Loucy (cell line): ENCODE measurements around the gene ZNF337.
"Not testable (repeated sequence)": the region's sequence is repeated elsewhere in the genome, so short reads cannot be mapped to it uniquely, and the experiment has no call there.

Source experiments
- H2AFZ ChIP-seq: fragments of 200-600 bp; sonication (generic); 2 replicates; pipeline ENCODE4 v1.6.0; 2016; ENCODE audit warnings: antibody characterized with exemption, mild to moderate bottlenecking, low read length, moderate library complexity
- H3F3A ChIP-seq: fragments of 200-600 bp; 2 replicates; pipeline ENCODE4 v1.6.0; 2016; ENCODE audit warnings: antibody characterized with exemption, low read depth, mild to moderate bottlenecking
- H3K27me3 ChIP-seq: fragments of 200-600 bp; sonication (generic); 2 replicates; pipeline ENCODE4 v1.6.1; 2014; ENCODE audit warnings: low read length, mild to moderate bottlenecking; ENCODE audit not compliant: insufficient read depth, poor library complexity, severe bottlenecking
- H3K36me3 ChIP-seq: fragments of 200-600 bp; sonication (generic); 2 replicates; pipeline ENCODE4 v1.6.1; 2016; ENCODE audit warnings: low read length; ENCODE audit not compliant: insufficient read depth
- H3K4me1 ChIP-seq: fragments of 200-600 bp; sonication (generic); 2 replicates; pipeline ENCODE4 v1.5.1; 2014; ENCODE audit warnings: low read length, mild to moderate bottlenecking; ENCODE audit not compliant: insufficient read depth, poor library complexity, severe bottlenecking
- H3K4me2 ChIP-seq: fragments of 200-600 bp; sonication (generic); 2 replicates; pipeline ENCODE4 v1.6.0; 2014; ENCODE audit warnings: antibody characterized with exemption, low read length, low read depth, mild to moderate bottlenecking; ENCODE audit not compliant: poor library complexity, severe bottlenecking
- H3K4me3 ChIP-seq: fragments of 200-600 bp; sonication (generic); 2 replicates; pipeline ENCODE4 v1.5.1; 2014; ENCODE audit warnings: low read length, mild to moderate bottlenecking, mixed read lengths; ENCODE audit not compliant: poor library complexity, severe bottlenecking
- H3K79me2 ChIP-seq: fragments of 200-600 bp; sonication (generic); 2 replicates; pipeline ENCODE4 v1.6.1; 2014; ENCODE audit warnings: low read length; ENCODE audit not compliant: insufficient read depth
- H3K9ac ChIP-seq: fragments of 200-600 bp; sonication (generic); 2 replicates; pipeline ENCODE4 v1.6.0; 2014; ENCODE audit warnings: mild to moderate bottlenecking, low read depth, low read length, moderate library complexity; ENCODE audit not compliant: poor library complexity, severe bottlenecking
- H3K9me2 ChIP-seq: fragments of 200-600 bp; sonication (generic); replicated peaks from 2 replicates; pipeline ENCODE4 v1.6.1; 2016; ENCODE audit warnings: low read depth, low read length, mixed read lengths
- H3K9me3 ChIP-seq: fragments of 200-600 bp; sonication (generic); 2 replicates; pipeline ENCODE4 v1.6.1; 2014; ENCODE audit warnings: mild to moderate bottlenecking, antibody characterized with exemption, low read length, low read depth; ENCODE audit not compliant: insufficient read depth
- H4K20me1 ChIP-seq: fragments of 200-600 bp; sonication (generic); 2 replicates; pipeline ENCODE4 v1.6.0; 2014; ENCODE audit warnings: antibody characterized with exemption, low read length, mild to moderate bottlenecking; ENCODE audit not compliant: insufficient read depth, poor library complexity, severe bottlenecking
- CTCF ChIP-seq: fragments of 200-600 bp; sonication (generic); conservative IDR thresholded peaks from 2 replicates; pipeline ENCODE4 v1.5.1; 2014; ENCODE audit warnings: mild to moderate bottlenecking, antibody characterized with exemption, low read length
- EZH2phosphoT487 ChIP-seq: fragments of 200-600 bp; IDR thresholded peaks from 2 replicates; pipeline ENCODE4 v1.6.1; 2018; ENCODE audit warnings: antibody characterized with exemption, mild to moderate bottlenecking, moderate library complexity, borderline replicate concordance

Gene ZNF337

GRCh38 chr20:25720285-25720684 lies 23.6 kb upstream of the ZNF337 start:
- no peaks in the 10 kb centered on the region; the same call in 1 of the 2 replicates for H3K79me2 ChIP-seq
- TF ChIP-seq EZH2phosphoT487 (no peak), CTCF (no peak)
- H4K20me1 ChIP-seq: no peaks in the 10 kb centered on the region
- no peaks in the 10 kb centered on the region for H3K27me3 ChIP-seq
- no peak overlapping the region for H3K9ac ChIP-seq
- H3F3A ChIP-seq: no peaks in the 10 kb centered on the region
- no peak overlapping the region for H3K4me2 ChIP-seq
- no peaks in the 10 kb centered on the region for H3K4me1 ChIP-seq
- H3K4me3 ChIP-seq: no peak overlapping the region
- H3K9me3 ChIP-seq: no peaks in the 10 kb centered on the region
- no peak overlapping the region for H2AFZ ChIP-seq
- no peaks in the 10 kb centered on the region for H3K9me2 ChIP-seq
- H3K36me3 ChIP-seq: no peaks in the 10 kb centered on the region

GRCh38 chr20:25718896-25719809 lies 22.5 kb upstream of the ZNF337 start:
- not testable (repeated sequence) for H2AFZ ChIP-seq, H3K9ac ChIP-seq, H3K79me2 ChIP-seq, H3K4me3 ChIP-seq, H3K36me3 ChIP-seq, H3K27me3 ChIP-seq, H3K4me1 ChIP-seq, H4K20me1 ChIP-seq, H3F3A ChIP-seq, H3K9me2 ChIP-seq, H3K4me2 ChIP-seq, H3K9me3 ChIP-seq

- Histone ChIP-seq H2AFZ (no peak overlapping the region), H4K20me1 (no peaks in the 10 kb centered on the region), H3K4me2 (no peak overlapping the region), H3F3A (no peaks in the 10 kb centered on the region), H3K36me3 (no peaks in the 10 kb centered on the region), H3K9me2 (no peaks in the 10 kb centered on the region), H3K79me2 (no peaks in the 10 kb centered on the region), H3K9ac (no peak overlapping the region), H3K4me1 (no peaks in the 10 kb centered on the region), H3K9me3 (no peaks in the 10 kb centered on the region), H3K4me3 (no peak overlapping the region), H3K27me3 (no peaks in the 10 kb centered on the region)
- TF ChIP-seq EZH2phosphoT487 (no peak), CTCF (no peak)
Measured at GRCh38 chr20:25707695-25708094, 11.0 kb upstream of the ZNF337 start.

GRCh38 chr20:25706793-25707192 lies 10.1 kb upstream of the ZNF337 start:
- Histone ChIP-seq H3K4me3 (no peak overlapping the region), H3K27me3 (no peaks in the 10 kb centered on the region), H3K36me3 (no peaks in the 10 kb centered on the region), H4K20me1 (no peaks in the 10 kb centered on the region), H2AFZ (no peak overlapping the region), H3K4me2 (no peak overlapping the region), H3F3A (no peaks in the 10 kb centered on the region), H3K9me2 (no peaks in the 10 kb centered on the region), H3K4me1 (no peaks in the 10 kb centered on the region), H3K9me3 (no peaks in the 10 kb centered on the region), H3K79me2 (no peaks in the 10 kb centered on the region), H3K9ac (no peak overlapping the region)
- TF ChIP-seq CTCF (no peak), EZH2phosphoT487 (no peak)
